Astrocyte of the cerebellum (primary cell): Measurements from ENCODE around the gene RBPJ.
A peak's percentile ranks its signal among the peaks of the same experiment; 100 is the strongest.
"Not testable (repeated sequence)": the region's sequence is repeated elsewhere in the genome, so short reads cannot be mapped to it uniquely, and the experiment has no call there.

Source experiments
- DNase-seq: peaks from one replicate; pipeline ENCODE4 v3.0.0-alpha.2; 2011; ENCODE audit warnings: low read depth
- H3K4me3 ChIP-seq: 2 replicates; pipeline ENCODE4 v1.5.1; 2011; ENCODE audit warnings: mild to moderate bottlenecking, low read depth, low read length, moderate library complexity
- in situ Hi-C: cut with HindIII; loops from 2 replicates; pipeline ENCODE4 v1.10.0; 2017; ENCODE audit warnings: low sequenced_read_pairs
- TF ChIP-seq, protein P1 (sequence below): IDR thresholded peaks from 2 replicates; pipeline ENCODE4 v1.5.1; 2012; ENCODE audit warnings: low read length, low read depth, moderate library complexity, mild to moderate bottlenecking; ENCODE audit errors: missing control alignments

Gene RBPJ

DNA sequence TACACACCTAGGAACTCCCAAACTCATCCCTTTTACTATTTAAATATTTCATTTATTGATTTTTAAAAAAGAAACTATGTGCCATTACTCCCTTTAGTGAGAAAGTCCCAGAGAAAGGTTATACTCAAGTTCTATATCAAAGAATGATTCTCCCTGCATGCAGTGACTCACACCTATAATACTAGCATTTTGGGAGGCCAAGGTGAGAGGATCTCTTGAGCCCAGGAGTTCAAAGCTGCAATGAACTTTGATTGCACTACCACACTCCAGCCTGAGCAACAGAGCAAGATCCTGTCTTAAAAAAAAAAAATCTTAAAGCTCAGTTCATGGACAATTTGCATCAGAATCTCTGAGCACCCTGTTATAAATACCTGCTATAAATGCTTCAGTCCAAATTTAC lies 9.2 kb upstream of the RBPJ start:
- TF ChIP-seq, protein P1, sequence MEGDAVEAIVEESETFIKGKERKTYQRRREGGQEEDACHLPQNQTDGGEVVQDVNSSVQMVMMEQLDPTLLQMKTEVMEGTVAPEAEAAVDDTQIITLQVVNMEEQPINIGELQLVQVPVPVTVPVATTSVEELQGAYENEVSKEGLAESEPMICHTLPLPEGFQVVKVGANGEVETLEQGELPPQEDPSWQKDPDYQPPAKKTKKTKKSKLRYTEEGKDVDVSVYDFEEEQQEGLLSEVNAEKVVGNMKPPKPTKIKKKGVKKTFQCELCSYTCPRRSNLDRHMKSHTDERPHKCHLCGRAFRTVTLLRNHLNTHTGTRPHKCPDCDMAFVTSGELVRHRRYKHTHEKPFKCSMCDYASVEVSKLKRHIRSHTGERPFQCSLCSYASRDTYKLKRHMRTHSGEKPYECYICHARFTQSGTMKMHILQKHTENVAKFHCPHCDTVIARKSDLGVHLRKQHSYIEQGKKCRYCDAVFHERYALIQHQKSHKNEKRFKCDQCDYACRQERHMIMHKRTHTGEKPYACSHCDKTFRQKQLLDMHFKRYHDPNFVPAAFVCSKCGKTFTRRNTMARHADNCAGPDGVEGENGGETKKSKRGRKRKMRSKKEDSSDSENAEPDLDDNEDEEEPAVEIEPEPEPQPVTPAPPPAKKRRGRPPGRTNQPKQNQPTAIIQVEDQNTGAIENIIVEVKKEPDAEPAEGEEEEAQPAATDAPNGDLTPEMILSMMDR, result no peak
- no peak for DNase-seq
- in situ Hi-C loops, result no loop called here
- no peak overlapping the region for H3K4me3 ChIP-seq

DNA sequence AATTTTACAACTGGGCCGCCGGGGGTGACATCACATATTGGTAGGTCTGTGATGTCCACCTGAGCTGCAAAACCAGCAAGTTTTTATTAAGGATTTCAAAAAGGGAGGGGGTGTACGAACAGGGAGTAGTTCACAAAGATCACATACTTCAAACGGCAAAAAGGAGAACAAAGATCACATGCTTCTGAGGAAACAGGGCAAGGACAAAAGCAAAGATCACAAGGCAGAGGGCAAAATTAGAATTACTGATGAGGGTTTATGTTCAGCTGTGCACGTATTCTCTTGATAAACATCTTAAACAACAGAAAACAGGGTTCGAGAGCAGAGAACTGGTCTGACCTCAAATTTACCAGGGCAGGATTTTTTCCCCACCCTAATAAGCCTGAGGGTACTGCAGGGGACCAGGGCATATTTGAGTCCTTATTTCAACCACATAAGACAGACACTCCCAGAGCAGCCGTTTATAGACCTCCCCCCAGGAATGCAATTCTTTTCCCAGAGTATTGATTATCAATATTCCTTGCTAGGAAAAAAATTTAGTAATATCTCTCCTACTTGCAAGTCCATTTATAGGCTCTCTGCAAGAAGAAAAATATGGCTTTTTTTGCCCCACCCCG lies 5.4 kb upstream of the RBPJ start:
- DNase-seq, in situ Hi-C loops, H3K4me3 ChIP-seq: not testable (repeated sequence)

- DNase-seq, result no peak
- in situ Hi-C loops, result no loop called here
- no peak overlapping the region for H3K4me3 ChIP-seq
- TF ChIP-seq, protein P1, result no peak
Measured at GRCh38 chr4:26317766-26318165, 3.0 kb upstream of the RBPJ start.

GRCh38 chr4:26319467-26319948 lies 1.3 kb upstream of the RBPJ start:
- peak overlapping the region; percentile 98 for H3K4me3 ChIP-seq
- peak; percentile 100 for DNase-seq
- TF ChIP-seq, protein P1, result no peak
- in situ Hi-C loops, result no loop called here

DNA sequence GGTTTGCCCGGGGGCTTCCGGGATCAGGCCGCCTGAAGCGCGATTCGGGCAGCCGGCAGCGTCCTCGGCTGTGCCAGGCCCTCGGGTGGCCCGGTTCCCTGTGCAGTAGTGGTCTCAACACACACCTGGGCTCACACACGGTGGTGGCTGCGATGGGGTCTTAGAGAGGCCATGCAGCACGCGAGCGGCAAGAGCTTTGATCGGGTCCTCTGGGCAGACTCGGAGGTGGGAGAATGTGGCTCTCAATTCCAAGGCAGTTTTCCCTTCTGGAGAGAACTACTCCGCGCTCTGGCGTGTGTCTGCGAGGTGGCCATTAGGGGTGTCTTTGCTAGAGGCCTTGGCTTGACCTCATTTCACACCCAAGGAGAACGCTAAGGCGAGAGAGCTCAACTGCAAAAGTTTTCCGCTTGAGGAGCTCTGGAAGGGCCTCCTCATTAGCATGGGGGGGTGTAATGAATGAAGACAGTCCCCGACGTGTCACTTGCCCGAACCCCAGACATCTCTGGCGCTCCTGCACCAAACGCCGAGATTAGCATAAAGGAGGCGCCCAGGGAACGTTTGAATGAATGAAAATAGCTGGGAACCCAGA lies 771 bp upstream of the RBPJ start:
- TF ChIP-seq, protein P1, result no peak
- no peak for DNase-seq
- in situ Hi-C loops, result loop anchor here (5.0 kb wide), 1 partner anchor 87 kb away; no protein-coding TSS in a partner anchor
- H3K4me3 ChIP-seq, result peak overlapping the region; percentile 98

DNA sequence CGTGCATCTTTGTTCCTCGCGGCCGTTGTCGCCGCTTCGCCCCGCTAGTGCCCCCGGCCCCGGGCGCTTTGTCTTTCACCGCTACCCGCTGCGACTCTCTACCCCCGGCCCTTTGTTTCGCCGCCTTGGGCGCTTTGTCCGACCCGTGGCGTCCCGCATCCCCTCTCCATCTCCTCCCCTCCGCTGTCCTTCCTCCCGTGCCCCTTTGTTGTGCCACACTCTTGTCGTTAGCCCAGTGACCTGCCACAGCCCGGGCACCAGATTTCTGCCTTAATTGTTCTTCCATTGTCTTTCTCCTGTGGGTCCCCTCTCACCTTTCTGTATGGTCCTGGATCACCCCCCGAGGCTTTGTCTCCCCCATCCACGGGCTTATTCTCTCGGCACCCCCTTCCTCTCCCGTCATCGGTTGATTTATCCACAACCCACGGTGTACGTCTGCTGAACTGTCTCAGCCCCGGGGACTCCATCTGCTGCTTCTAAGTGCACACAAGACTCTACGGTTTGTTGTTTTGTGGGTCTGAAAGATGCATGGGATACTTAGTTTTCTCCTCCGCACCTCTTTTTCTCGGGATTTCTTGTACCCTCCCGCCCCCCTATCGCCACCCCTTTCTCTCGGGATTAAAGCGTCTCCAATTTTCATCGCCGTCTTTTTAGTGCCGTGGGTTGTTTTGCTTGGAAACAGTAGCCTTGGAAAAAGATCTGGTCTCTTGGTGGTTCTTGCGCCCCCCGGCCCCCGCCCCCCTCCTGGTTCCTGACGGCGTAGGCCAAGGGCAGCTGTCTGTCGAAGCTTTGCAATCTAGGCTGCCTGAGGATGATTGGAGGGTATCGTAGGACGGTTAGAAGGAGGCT lies 783 bp downstream of the RBPJ start:
- in situ Hi-C loops, result loop anchor here (5.0 kb wide), 1 partner anchor 86 kb away; no protein-coding TSS in a partner anchor
- DNase-seq, result no peak
- TF ChIP-seq, protein P1, result no peak
- H3K4me3 ChIP-seq, result peak overlapping the region; percentile 98

GRCh38 chr4:26322346-26322745 lies 1.5 kb downstream of the RBPJ start:
- peak overlapping the region; percentile 98 for H3K4me3 ChIP-seq
- DNase-seq, result no peak
- TF ChIP-seq, protein P1, result no peak
- in situ Hi-C loops, result loop anchor here (5.0 kb wide), 1 partner anchor 85 kb away; no protein-coding TSS in a partner anchor
